ENCODE data around the gene S100B.

DNA sequence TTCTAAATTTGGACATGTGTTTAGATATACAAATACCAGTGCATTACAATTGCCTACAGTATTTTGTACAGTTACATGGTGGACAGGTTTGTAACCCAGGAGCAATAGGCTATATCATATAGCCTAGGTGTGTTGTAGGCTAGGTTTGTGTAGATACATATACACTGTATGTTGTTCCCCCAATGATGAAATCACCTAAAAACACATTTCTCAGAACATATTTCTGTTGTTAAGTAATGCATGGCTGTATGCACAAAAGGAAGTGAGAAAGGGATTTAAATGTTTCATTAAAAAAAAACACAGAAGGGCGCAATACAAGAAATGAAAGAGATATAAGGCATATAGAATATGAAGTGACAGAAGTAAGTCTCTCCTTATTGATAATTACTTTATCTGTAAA lies 32.0 kb downstream of the S100B start:
- TF ChIP-seq GATA2 (IDR thresholded peaks at IDR 0.05; ENCODE audit: low read depth, low read length) = no peak
- no peak for TF ChIP-seq GATA3 (IDR thresholded peaks at IDR 0.05; ENCODE audit: low read depth, low read length)
